HepG2 (cell line): Measurements from ENCODE around the gene OR4D5. TPM values are rescaled to one million over a fixed set of nuclear protein-coding genes. Genes with fewer than 3 reads are reported as not detected.

Experiments
- ATAC-seq: fragments of 200-7000 bp; cut with Tn5 transposase; 3 replicates; pipeline ENCODE4 v1.9.1; 2020; ENCODE audit warnings: mild to moderate bottlenecking, moderate library complexity
- BruUV-seq: library from RNA; stranded (reverse); fragments of 400-500 nt; replicated peaks from 2 replicates; lab custom pipeline; 2021; lab: Mats Ljungman, UMichigan
- CTCF ChIA-PET: fragments of 300-600 bp; formaldehyde crosslinking; extraction: SDS; loops from one replicate; lab custom pipeline; 2021; ENCODE audit warnings: low total read pairs, inconsistent platforms, low intra/inter-chr PET ratio; lab: Yijun Ruan, JAX
- POLR2A ChIA-PET: fragments of 350-600 bp; sonication (Branson Sonifier 250); formaldehyde crosslinking; loops from one replicate; lab custom pipeline; 2020; ENCODE audit warnings: antibody characterized with exemption, inconsistent platforms; lab: Yijun Ruan, JAX
- DNase-seq: peaks from one replicate; pipeline ENCODE4 v3.0.0-alpha.2; 2015; ENCODE audit warnings: low spot score
- FAIRE-seq: peaks from 3 replicates; lab custom pipeline; 2011; peaks lifted over from hg19 to GRCh38; lab: Jason Lieb, UNC
- H2AFZ ChIP-seq: one replicate; pipeline ENCODE4 v1.6.1; 2011; ENCODE audit warnings: low read length, inconsistent platforms
- H3K27ac ChIP-seq: fragments of 300-600 bp; 3 replicates; pipeline ENCODE4 v1.8.0; 2011; ENCODE audit warnings: mixed run types, mild to moderate bottlenecking, mixed read lengths, low read length, inconsistent platforms; ENCODE audit not compliant: insufficient read depth; ENCODE audit errors: extremely low read length
- H3K27me3 ChIP-seq, 2 experiments: fragments of 200-600 bp in 1 of 2; 2 replicates in 1 of 2; 3 replicates in 1 of 2; pipeline versions ENCODE4 v1.6.0 to v1.8.0; 2011; ENCODE audit warnings: low read length in 2 of 2, mild to moderate bottlenecking in 2 of 2, moderate library complexity in 2 of 2, inconsistent platforms in 1 of 2; ENCODE audit not compliant: insufficient read depth in 2 of 2, control insufficient read depth in 1 of 2
- H3K36me3 ChIP-seq, 2 experiments: fragments of 200-600 bp in 1 of 2; replicated peaks in 1 of 2; 2 replicates in 1 of 2; 3 replicates in 1 of 2; pipeline versions ENCODE4 v1.5.1 to v1.8.0; 2011; ENCODE audit warnings: low read length in 2 of 2, inconsistent platforms in 1 of 2; ENCODE audit not compliant: insufficient read depth in 2 of 2, control insufficient read depth in 1 of 2
- H3K4me1 ChIP-seq: 2 replicates; pipeline ENCODE4 v1.5.1; 2012; ENCODE audit warnings: low read length, inconsistent platforms; ENCODE audit not compliant: insufficient read depth
- H3K4me2 ChIP-seq: 2 replicates; pipeline ENCODE4 v1.6.0; 2011; ENCODE audit warnings: low read depth, low read length, inconsistent platforms
- H3K4me3 ChIP-seq, 3 experiments: fragments of 200-600 bp in 1 of 3; sonication (generic), shearing (Covaris generic) in 1 of 3; replicated peaks in 1 of 3; 2 replicates each; pipeline ENCODE4 v1.5.1; 2011 to 2016; ENCODE audit warnings: low read length in 3 of 3, inconsistent platforms in 2 of 3, low read depth in 2 of 3, mild to moderate bottlenecking in 2 of 3, control low read depth in 1 of 3, mixed read lengths in 1 of 3; ENCODE audit not compliant: insufficient read depth in 1 of 3
- H3K79me2 ChIP-seq: one replicate; pipeline ENCODE4 v1.6.1; 2011; ENCODE audit warnings: low read length, inconsistent platforms; ENCODE audit not compliant: insufficient read depth
- H3K9ac ChIP-seq: 2 replicates; pipeline ENCODE4 v1.6.0; 2011; ENCODE audit warnings: mild to moderate bottlenecking, low read depth, low read length, inconsistent platforms; ENCODE audit not compliant: insufficient read depth
- H3K9me3 ChIP-seq: 2 replicates; pipeline ENCODE4 v1.5.1; 2012; ENCODE audit warnings: mild to moderate bottlenecking, low read length
- H4K20me1 ChIP-seq: 2 replicates; pipeline ENCODE4 v1.6.0; 2011; ENCODE audit warnings: inconsistent platforms, mild to moderate bottlenecking, low read length, moderate library complexity; ENCODE audit not compliant: insufficient read depth
- ATF5 ChIP-seq: sonication (generic); formaldehyde crosslinking; IDR thresholded peaks from 2 replicates; pipeline ENCODE4 v1.4.0; 2020; ENCODE audit warnings: mild to moderate bottlenecking, low read depth, missing genetic modification reagents
- JDP2 ChIP-seq: sonication (generic); formaldehyde crosslinking; IDR thresholded peaks from 2 replicates; pipeline ENCODE4 v1.8.1; 2022; ENCODE audit warnings: missing genetic modification reagents, borderline replicate concordance
- KLF13 ChIP-seq: sonication (generic); formaldehyde crosslinking; IDR thresholded peaks from 2 replicates; pipeline ENCODE4 v1.4.0; 2020; ENCODE audit warnings: mild to moderate bottlenecking, missing genetic modification reagents
- ZBTB8A ChIP-seq: sonication (generic); formaldehyde crosslinking; IDR thresholded peaks from 2 replicates; pipeline ENCODE4 v1.4.0; 2020; ENCODE audit warnings: mild to moderate bottlenecking, low read depth, missing genetic modification reagents, borderline replicate concordance
- ZNF280D ChIP-seq: sonication (generic); formaldehyde crosslinking; IDR thresholded peaks from 2 replicates; pipeline ENCODE4 v1.5.1; 2020; ENCODE audit warnings: mild to moderate bottlenecking, missing genetic modification reagents
- ZSCAN25 ChIP-seq: sonication (generic); formaldehyde crosslinking; IDR thresholded peaks from 2 replicates; pipeline ENCODE4 v1.8.0; 2022; ENCODE audit warnings: mild to moderate bottlenecking, missing genetic modification reagents
- WGBS: methylation state at CpG from one replicate; pipeline ENCODE4 v1.1.6; 2017; ENCODE audit warnings: low lambda C conversion rate; 5-methylcytosine and 5-hydroxymethylcytosine counted together
- in situ Hi-C: cut with HindIII; loops from 2 replicates; pipeline ENCODE4 v1.10.0; 2017; ENCODE audit warnings: low pct_unique_long_range_greater_than_20kb; ENCODE audit not compliant: extremely low pct_ligation_motif_present
- intact Hi-C: fragments of 100-400 bp; cut with micrococcal nuclease; formaldehyde crosslinking; loops from one replicate; pipeline ENCODE4 v1.10.0; 2022; ENCODE audit not compliant: unreplicated experiment
- polyA plus RNA-seq, 8 experiments: library from polyadenylated mRNA; depleted of rRNA in 3 of 8; stranded (reverse) in 7 of 8; unstranded in 1 of 8; fragments of >200 nt; fragmentation: Illumina TruSeq in 4 of 8; extraction: Trizol in 4 of 8; gene quantifications; 2 replicates each; pipeline versions ENCODE4 v1.2.1 to v1.2.3, GENCODE V29; 2011 to 2016; ENCODE audit warnings: low read depth in 4 of 8, missing spikeins in 1 of 8, mixed read lengths in 1 of 8; ENCODE audit not compliant: insufficient read depth in 1 of 8
- total RNA-seq, 5 experiments: library from RNA; depleted of rRNA; stranded (reverse); fragments of >200 nt; fragmentation: Illumina TruSeq; extraction: Trizol; gene quantifications; 2 replicates each; pipeline ENCODE4 v1.2.3, GENCODE V29; 2016; ENCODE audit warnings: low read depth in 1 of 5

OR4D5 gene
- total and polyA plus RNA-seq, 2 of the 13 experiments (the other 11 are each of a cell fraction or from before 2014, with no cell fraction given), result not detected

- Histone ChIP-seq H3K79me2 (no peaks in the 10 kb centered on the region), H3K9me3 (no peaks in the 10 kb centered on the region), H3K27ac (no peak overlapping the region), H2AFZ (no peak overlapping the region), H3K4me3 (no peak overlapping the region), H3K4me2 (no peak overlapping the region), H4K20me1 (no peaks in the 10 kb centered on the region), H3K36me3 (no peaks in the 10 kb centered on the region), H3K4me1 (no peaks in the 10 kb centered on the region), H3K27me3 (no peaks in the 10 kb centered on the region), H3K9ac (no peak overlapping the region)
- 4% methylated on average over 3 of the region's 3 CpGs for WGBS
- no peak for TF ChIP-seq JDP2
- TF ChIP-seq ATF5 (CRISPR knock-in tag), result no peak
- TF ChIP-seq ZNF280D (CRISPR knock-in tag), result no peak
- TF ChIP-seq ZBTB8A (CRISPR knock-in tag), result no peak
- no peak for TF ChIP-seq KLF13 (CRISPR knock-in tag)
- no peak for TF ChIP-seq ZSCAN25 (CRISPR knock-in tag)
- CTCF ChIA-PET, result no interaction called here
- intact Hi-C loops (no loop called here), in situ Hi-C loops (no loop called here)
- ATAC-seq (no peak), DNase-seq (no peak), FAIRE-seq (no peak)
- POLR2A ChIA-PET, result no interaction called here
- BruUV-seq, result no TSS peak
These were observed 34.5 kb upstream of the OR4D5 start for GRCh38 chr11:123904932-123905331.
